Esophagus (tissue), 2 donors: ENCODE results near the gene UGCG. TPM values are rescaled to one million over a fixed set of nuclear protein-coding genes. Genes with fewer than 3 reads are reported as not detected.

ENCODE experiments used
- H3K27ac ChIP-seq, 2 donors: one replicate each; pipeline ENCODE4 v1.5.1; 2013; ENCODE audit warnings: low read depth in 2 of 2, mild to moderate bottlenecking in 2 of 2, inconsistent platforms in 1 of 2, low read length in 1 of 2, moderate library complexity in 1 of 2
- H3K27me3 ChIP-seq, 2 donors: one replicate each; pipeline ENCODE4 v1.6.1; 2013; ENCODE audit warnings: low read length in 2 of 2, control low read depth in 1 of 2, mild to moderate bottlenecking in 1 of 2; ENCODE audit not compliant: insufficient read depth in 2 of 2, control insufficient read depth in 1 of 2
- H3K36me3 ChIP-seq, 2 donors: one replicate each; pipeline ENCODE4 v1.6.1; 2013; ENCODE audit warnings: low read length in 1 of 2; ENCODE audit not compliant: control insufficient read depth in 2 of 2, insufficient read depth in 2 of 2
- H3K4me1 ChIP-seq, 2 donors: one replicate each; pipeline ENCODE4 v1.6.1; 2013; ENCODE audit warnings: low read length in 1 of 2; ENCODE audit not compliant: control insufficient read depth in 2 of 2, insufficient read depth in 2 of 2
- H3K4me3 ChIP-seq, 2 donors: one replicate each; pipeline ENCODE4 v1.5.1; 2013; ENCODE audit warnings: low read length in 2 of 2, mild to moderate bottlenecking in 2 of 2, low read depth in 1 of 2, moderate library complexity in 1 of 2
- H3K9me3 ChIP-seq, 2 donors: one replicate each; pipeline ENCODE4 v1.6.1; 2013; ENCODE audit warnings: mild to moderate bottlenecking in 2 of 2, low read depth in 1 of 2, low read length in 1 of 2, moderate library complexity in 1 of 2; ENCODE audit not compliant: control insufficient read depth in 2 of 2, insufficient read depth in 1 of 2
- WGBS, 2 donors: extraction: QIAGEN DNeasy Blood & Tissue Kit; methylation state at CpG; one replicate each; pipeline ENCODE4 v1.1.7; 2013; 5-methylcytosine and 5-hydroxymethylcytosine counted together
- polyA plus RNA-seq, 2 donors: library from polyadenylated mRNA; stranded (reverse); fragments of 200-250 nt; gene quantifications; one replicate each; pipeline ENCODE4 v1.2.3, GENCODE V29; 2013
- donor health status: healthy with polysubstance abuse.
- donor health status: Bipolar disorder and iron deficiency.

UGCG gene
- polyA plus RNA-seq, 2 donors = 26.7 to 37.7 TPM

- H3K27ac ChIP-seq = no peak overlapping the region
- H3K4me1 ChIP-seq = peaks cover 0 to 1% of the 10 kb centered on the region in 2 donors
- no peak overlapping the region for H3K4me3 ChIP-seq
- H3K9me3 ChIP-seq = no peaks in the 10 kb centered on the region
- 95 to 97% methylated on average over 15 of the region's 15 CpGs for WGBS, 2 donors
- H3K27me3 ChIP-seq = no peaks in the 10 kb centered on the region
- no peaks in the 10 kb centered on the region for H3K36me3 ChIP-seq
Measured at GRCh38 chr9:111966124-111966723, 69.6 kb downstream of the UGCG start.

DNA sequence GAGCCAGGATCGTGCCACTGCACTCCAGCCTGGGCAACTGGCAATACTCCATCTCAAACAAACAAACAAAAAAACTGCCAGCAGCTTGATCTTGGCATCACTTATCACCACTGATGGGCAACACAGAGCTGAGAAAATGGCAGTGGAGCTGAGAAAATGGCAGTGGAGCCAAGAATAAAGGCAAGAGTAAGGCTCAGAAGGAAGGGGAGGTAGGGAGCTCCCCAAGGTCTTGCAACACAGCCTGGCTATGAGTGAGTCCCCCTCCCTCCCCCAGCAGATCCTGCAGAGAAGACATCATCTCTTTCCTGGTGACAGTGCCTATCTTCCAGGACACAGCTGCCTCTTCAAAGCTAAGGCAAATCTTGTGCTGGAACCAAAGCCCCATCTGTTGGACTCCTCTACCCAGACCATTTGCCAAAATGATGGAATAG lies 70.3 kb downstream of the UGCG start:
- Histone ChIP-seq H3K27ac (no peak overlapping the region), H3K9me3 (no peaks in the 10 kb centered on the region), H3K4me1 (peaks cover 0 to 1% of the 10 kb centered on the region in 2 donors), H3K27me3 (no peaks in the 10 kb centered on the region), H3K4me3 (no peak overlapping the region), H3K36me3 (no peaks in the 10 kb centered on the region)
- 27 to 52% methylated on average over 1 of the region's 1 CpG for WGBS, 2 donors

- Histone ChIP-seq H3K9me3 (no peaks in the 10 kb centered on the region), H3K27ac (no peak overlapping the region), H3K4me1 (peaks cover 0 to 1% of the 10 kb centered on the region in 2 donors), H3K27me3 (no peaks in the 10 kb centered on the region), H3K4me3 (no peak overlapping the region), H3K36me3 (no peaks in the 10 kb centered on the region)
- WGBS, 2 donors = 86 to 94% methylated on average over 3 of the region's 3 CpGs
Measured at GRCh38 chr9:111967621-111968020, 71.0 kb downstream of the UGCG start.

DNA sequence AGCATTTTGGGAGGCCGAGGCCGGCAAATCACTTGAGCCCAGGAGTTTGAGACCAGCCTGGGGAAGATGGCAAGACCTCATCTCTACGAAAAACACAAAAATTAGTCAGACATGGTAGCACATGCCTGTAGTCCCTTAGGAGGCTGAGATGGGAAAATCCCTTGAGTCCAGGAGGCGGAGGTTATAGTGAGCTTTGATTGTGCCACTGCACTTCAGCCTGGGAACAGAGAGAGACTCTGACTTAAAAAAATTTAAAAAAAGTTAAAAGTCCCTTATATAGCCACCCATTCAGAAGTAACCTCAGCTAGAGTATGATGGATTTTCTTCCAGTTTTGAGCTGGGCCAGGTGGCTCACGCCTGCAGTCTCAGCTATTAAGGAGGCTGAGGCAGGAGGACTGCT lies 72.4 kb downstream of the UGCG start:
- Histone ChIP-seq H3K36me3 (no peaks in the 10 kb centered on the region), H3K27me3 (no peaks in the 10 kb centered on the region), H3K4me1 (no peaks in the 10 kb centered on the region), H3K27ac (no peak overlapping the region), H3K9me3 (no peaks in the 10 kb centered on the region), H3K4me3 (no peak overlapping the region)
- 85 to 86% methylated on average over 5 of the region's 5 CpGs for WGBS, 2 donors

DNA sequence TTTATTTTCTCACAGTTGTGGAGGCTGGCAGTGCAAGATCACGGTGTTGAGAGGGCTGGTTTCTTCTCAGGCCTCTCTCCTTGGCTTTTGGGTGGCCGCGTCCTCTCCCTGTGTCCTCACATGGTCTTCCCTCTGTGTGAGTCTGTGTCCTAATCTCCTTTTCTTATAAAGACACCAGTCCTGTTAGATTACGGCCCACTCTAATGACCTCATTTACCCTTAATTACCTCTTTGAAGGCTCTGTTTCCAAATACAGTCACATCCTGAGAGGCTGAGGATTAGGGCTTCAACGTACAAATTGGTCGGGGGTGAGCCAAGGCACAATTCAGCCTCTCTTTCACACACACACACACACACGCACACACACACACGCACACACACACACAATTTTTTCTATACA lies 73.0 kb downstream of the UGCG start:
- H3K27ac ChIP-seq = no peak overlapping the region
- WGBS, 2 donors = 75 to 83% methylated on average over 8 of the region's 8 CpGs

DNA sequence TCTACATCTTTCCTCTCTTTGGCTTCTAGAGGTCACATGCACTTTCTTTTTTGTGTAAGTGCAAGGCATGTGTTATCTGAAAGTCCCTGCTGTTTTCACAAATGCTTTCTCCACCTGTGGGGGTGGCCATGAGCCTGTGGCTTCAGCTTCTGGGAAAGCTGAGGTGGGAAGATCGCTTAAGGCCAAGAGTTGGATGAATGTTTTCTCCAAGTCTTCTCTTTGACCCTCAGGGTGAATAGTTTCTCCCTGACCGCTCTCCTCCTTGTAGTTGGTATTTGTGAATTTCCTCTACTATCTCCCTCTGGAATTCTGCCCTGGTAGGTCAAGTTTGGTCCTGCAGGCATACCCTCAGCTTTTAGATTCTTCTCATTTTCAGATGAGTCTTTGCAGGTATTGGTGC lies 74.2 kb downstream of the UGCG start:
- no peaks in the 10 kb centered on the region for H3K9me3 ChIP-seq
- WGBS, 2 donors = 65 to 71% methylated on average over 2 of the region's 2 CpGs
- H3K36me3 ChIP-seq = no peaks in the 10 kb centered on the region
- H3K27ac ChIP-seq = no peak overlapping the region
- no peak overlapping the region for H3K4me3 ChIP-seq
- peaks cover 0 to 3% of the 10 kb centered on the region in 2 donors for H3K4me1 ChIP-seq
- no peaks in the 10 kb centered on the region for H3K27me3 ChIP-seq

More for the DNA sequence above, 73.0 kb downstream of the UGCG start:
- Histone ChIP-seq H3K4me3 (no peak overlapping the region), H3K27me3 (no peaks in the 10 kb centered on the region), H3K36me3 (no peaks in the 10 kb centered on the region), H3K4me1 (no peaks in the 10 kb centered on the region), H3K9me3 (no peaks in the 10 kb centered on the region)

- Histone ChIP-seq H3K27me3 (no peaks in the 10 kb centered on the region), H3K9me3 (no peaks in the 10 kb centered on the region), H3K27ac (peak overlapping the region; percentile 52 to 76), H3K4me3 (no peak overlapping the region), H3K4me1 (peaks cover 0 to 3% of the 10 kb centered on the region in 2 donors), H3K36me3 (no peaks in the 10 kb centered on the region)
- WGBS, 2 donors = 56 to 64% methylated on average over 12 of the region's 12 CpGs
Measured at GRCh38 chr9:111974092-111974681, 77.6 kb downstream of the UGCG start.

GRCh38 chr9:111975709-111976108 lies 79.1 kb downstream of the UGCG start:
- no peak overlapping the region for H3K27ac ChIP-seq
- whole genome bisulfite sequencing, 2 donors = 70 to 74% methylated on average over 5 of the region's 5 CpGs

DNA sequence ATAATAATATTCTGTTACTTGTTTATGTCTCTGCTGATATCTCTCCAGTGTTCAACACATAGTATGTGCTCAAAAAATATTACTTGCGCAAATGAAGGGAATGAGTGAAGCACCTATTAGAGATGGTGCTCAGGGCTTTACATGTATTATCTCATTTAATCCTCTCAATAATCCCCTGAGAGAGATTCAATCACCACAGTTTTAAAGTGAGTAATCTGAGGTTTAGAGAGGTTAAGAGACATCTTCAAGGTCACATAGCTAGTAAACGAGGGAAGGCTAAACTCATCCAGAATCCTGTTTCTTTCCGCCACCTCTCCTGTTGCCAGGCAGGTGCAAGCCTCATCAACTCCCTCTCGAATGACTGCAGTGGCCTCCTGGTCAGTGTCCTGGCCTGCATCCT lies 82.0 kb downstream of the UGCG start:
- H3K27me3 ChIP-seq = no peaks in the 10 kb centered on the region
- no peaks in the 10 kb centered on the region for H3K36me3 ChIP-seq
- H3K27ac ChIP-seq = no peak overlapping the region
- H3K4me3 ChIP-seq = no peak overlapping the region
- H3K9me3 ChIP-seq = no peaks in the 10 kb centered on the region
- WGBS, 2 donors = 63 to 70% methylated on average over 4 of the region's 4 CpGs
- peaks cover 0 to 3% of the 10 kb centered on the region in 2 donors for H3K4me1 ChIP-seq

More at GRCh38 chr9:111975709-111976108, 79.1 kb downstream of the UGCG start:
- Histone ChIP-seq H3K9me3 (no peaks in the 10 kb centered on the region), H3K36me3 (no peaks in the 10 kb centered on the region), H3K27me3 (no peaks in the 10 kb centered on the region), H3K4me3 (no peak overlapping the region), H3K4me1 (peaks cover 0 to 3% of the 10 kb centered on the region in 2 donors)

- no peaks in the 10 kb centered on the region for H3K36me3 ChIP-seq
- WGBS, 2 donors = 79 to 86% methylated on average over 3 of the region's 3 CpGs
- H3K4me1 ChIP-seq = peaks cover 0 to 3% of the 10 kb centered on the region in 2 donors
- H3K9me3 ChIP-seq = no peaks in the 10 kb centered on the region
- H3K4me3 ChIP-seq = no peak overlapping the region
- no peak overlapping the region for H3K27ac ChIP-seq
- H3K27me3 ChIP-seq = no peaks in the 10 kb centered on the region
Measured at GRCh38 chr9:111979561-111979960, 82.9 kb downstream of the UGCG start.
